K562 (cell line): ENCODE measurements around the gene TMCC1. TPM values are rescaled to one million over a fixed set of nuclear protein-coding genes. Genes with fewer than 3 reads are reported as not detected.

ENCODE experiments used
- ATAC-seq: fragments of 200-7000 bp; cut with Tn5 transposase; 3 replicates; pipeline ENCODE4 v1.9.1; 2020; ENCODE audit warnings: moderate library complexity
- BruUV-seq: library from RNA; stranded (reverse); fragments of 400-500 nt; replicated peaks from 2 replicates; lab custom pipeline; 2021; lab: Mats Ljungman, UMichigan
- CTCF ChIA-PET: fragments of 300-600 bp; formaldehyde crosslinking; extraction: SDS; loops from one replicate; lab custom pipeline; 2021; ENCODE audit warnings: low intra/inter-chr PET ratio; lab: Yijun Ruan, JAX
- POLR2A ChIA-PET: fragments of 300-600, 350-650 bp; sonication (Branson Sonifier 250); formaldehyde crosslinking; extraction: SDS; loops from one replicate; lab custom pipeline; 2021; ENCODE audit warnings: antibody characterized with exemption, inconsistent platforms; lab: Yijun Ruan, JAX
- DNase-seq, 4 experiments: peaks; one replicate each; pipeline versions ENCODE4 v3.0.0 to v3.0.0-alpha.2; 2011 to 2018; ENCODE audit warnings: low spot score in 3 of 4, mixed read lengths in 3 of 4; ENCODE audit errors: extremely low read depth in 1 of 4
- FAIRE-seq: peaks from 2 replicates; lab custom pipeline; 2011; peaks lifted over from hg19 to GRCh38; lab: Jason Lieb, UNC
- H2AFZ ChIP-seq: 2 replicates; pipeline ENCODE4 v1.6.0; 2011; ENCODE audit warnings: low read depth, low read length, control low read depth, inconsistent platforms
- H3K27ac ChIP-seq: fragments of 200-600 bp; 3 replicates; pipeline ENCODE4 v1.8.0; 2011; ENCODE audit warnings: low read depth, mild to moderate bottlenecking, control low read depth, inconsistent platforms, low read length, moderate library complexity, mixed read lengths; ENCODE audit errors: extremely low read depth
- H3K27me3 ChIP-seq, 2 experiments: fragments of 300-600 bp in 1 of 2; 2 replicates in 1 of 2; 3 replicates in 1 of 2; pipeline versions ENCODE4 v1.6.0 to v1.8.0; 2011; ENCODE audit warnings: inconsistent platforms in 2 of 2, low read length in 2 of 2, mild to moderate bottlenecking in 1 of 2, mixed read lengths in 1 of 2, moderate library complexity in 1 of 2; ENCODE audit not compliant: control insufficient read depth in 2 of 2, insufficient read depth in 2 of 2
- H3K36me3 ChIP-seq: fragments of 300-600 bp; 3 replicates; pipeline ENCODE4 v1.8.0; 2011; ENCODE audit warnings: mild to moderate bottlenecking, low read length, inconsistent platforms; ENCODE audit not compliant: control insufficient read depth, insufficient read depth
- H3K4me1 ChIP-seq, 2 experiments: fragments of 200-600 bp in 1 of 2; replicated peaks in 1 of 2; 2 replicates in 1 of 2; 3 replicates in 1 of 2; pipeline versions ENCODE4 v1.5.1 to v1.8.0; 2011; ENCODE audit warnings: inconsistent platforms in 2 of 2, low read length in 2 of 2, mild to moderate bottlenecking in 1 of 2, mixed read lengths in 1 of 2, moderate library complexity in 1 of 2; ENCODE audit not compliant: control insufficient read depth in 2 of 2, insufficient read depth in 2 of 2
- H3K4me2 ChIP-seq: 2 replicates; pipeline ENCODE4 v1.6.1; 2011; ENCODE audit warnings: low read length, control low read depth, inconsistent platforms, mixed read lengths; ENCODE audit not compliant: insufficient read depth
- H3K4me3 ChIP-seq: fragments of 200-600 bp; sonication (generic), shearing (Covaris generic); 2 replicates; pipeline ENCODE4 v1.5.1; 2016; ENCODE audit warnings: control low read depth, inconsistent platforms
- H3K79me2 ChIP-seq: fragments of 200-600 bp; 3 replicates; pipeline ENCODE4 v1.8.0; 2011; ENCODE audit warnings: low read length, inconsistent platforms; ENCODE audit not compliant: control insufficient read depth, insufficient read depth
- H3K9ac ChIP-seq, 2 experiments: 2 replicates each; pipeline versions ENCODE4 v1.6.0 to v1.6.1; 2011; ENCODE audit warnings: low read depth in 2 of 2, low read length in 2 of 2, control low read depth in 1 of 2, inconsistent platforms in 1 of 2, mild to moderate bottlenecking in 1 of 2, mixed read lengths in 1 of 2; ENCODE audit not compliant: insufficient read depth in 1 of 2
- H3K9me1 ChIP-seq: one replicate; pipeline ENCODE4 v1.6.0; 2011; ENCODE audit warnings: inconsistent platforms, mild to moderate bottlenecking, low read length, moderate library complexity; ENCODE audit not compliant: control insufficient read depth, insufficient read depth
- H3K9me3 ChIP-seq: replicated peaks from 2 replicates; pipeline ENCODE4 v1.5.1; 2011; ENCODE audit warnings: low read depth, low read length, inconsistent platforms; ENCODE audit not compliant: control insufficient read depth, insufficient read depth
- H4K20me1 ChIP-seq: replicated peaks from 2 replicates; pipeline ENCODE4 v1.6.1; 2011; ENCODE audit warnings: low read length, inconsistent platforms, mixed read lengths; ENCODE audit not compliant: control insufficient read depth, insufficient read depth
- BCL6 ChIP-seq: fragments of 250-450 bp; sonication (Bioruptor Pico); IDR thresholded peaks from 2 replicates; pipeline ENCODE4 v1.4.0; 2020
- CTBP1 ChIP-seq: fragments of 450-650 bp; IDR thresholded peaks from 2 replicates; pipeline ENCODE4 v1.6.1; 2016; ENCODE audit warnings: borderline replicate concordance
- FOXM1 ChIP-seq, 2 experiments: fragments of 450-650 bp in 1 of 2; sonication (generic) in 1 of 2; formaldehyde crosslinking in 1 of 2; IDR thresholded peaks; 2 replicates each; pipeline versions ENCODE4 v1.6.1 to v1.9.0; 2017 to 2022; ENCODE audit warnings: low read depth in 2 of 2, mild to moderate bottlenecking in 2 of 2, missing genetic modification reagents in 1 of 2, moderate library complexity in 1 of 2
- KLF1 ChIP-seq: fragments of 450-650 bp; IDR thresholded peaks from 2 replicates; pipeline ENCODE4 v1.6.1; 2016; ENCODE audit warnings: missing genetic modification characterization, missing compliant biosample characterization
- MTA3 ChIP-seq: fragments of 450-650 bp; formaldehyde crosslinking; IDR thresholded peaks from 2 replicates; pipeline ENCODE4 v1.6.1; 2017; ENCODE audit warnings: mild to moderate bottlenecking, borderline replicate concordance
- POLR2H ChIP-seq: IDR thresholded peaks from 2 replicates; pipeline ENCODE4 v1.6.1; 2016; ENCODE audit warnings: missing genetic modification characterization, low read depth, mild to moderate bottlenecking, control low read depth, missing compliant biosample characterization, moderate library complexity
- PTTG1 ChIP-seq: fragments of 450-650 bp; IDR thresholded peaks from 2 replicates; pipeline ENCODE4 v1.6.1; 2016; ENCODE audit warnings: low read depth, mild to moderate bottlenecking, missing genetic modification characterization, missing compliant biosample characterization
- RBBP5 ChIP-seq: fragments of 200-600 bp; sonication (generic); IDR thresholded peaks from 2 replicates; pipeline ENCODE4 v1.6.1; 2012; ENCODE audit warnings: borderline replicate concordance, mild to moderate bottlenecking, low read length, control low read depth, inconsistent platforms; ENCODE audit not compliant: insufficient read depth, poor library complexity, severe bottlenecking
- RBM25 ChIP-seq: fragments of 200-400 bp; formaldehyde crosslinking; IDR thresholded peaks from 2 replicates; pipeline ENCODE4 v1.6.1; 2018; ENCODE audit warnings: low read length, low read depth, moderate library complexity; ENCODE audit not compliant: severe bottlenecking
- ZFX ChIP-seq: sonication (generic); formaldehyde crosslinking; IDR thresholded peaks from 2 replicates; pipeline ENCODE4 v1.8.0; 2022; ENCODE audit warnings: mild to moderate bottlenecking, missing genetic modification reagents, moderate library complexity
- WGBS: fragments of 100-300 bp; shearing (Covaris generic); methylation state at CpG from one replicate; pipeline ENCODE4 v1.1.6; 2016; ENCODE audit warnings: low coverage, mixed read lengths; ENCODE audit not compliant: insufficient coverage; ENCODE audit errors: missing lambda C conversion rate; 5-methylcytosine and 5-hydroxymethylcytosine counted together
- in situ Hi-C: fragments of 300-500 bp; cut with MboI; formaldehyde crosslinking; loops from 4 replicates; pipeline ENCODE4 v1.15.0; 2018; ENCODE audit warnings: inconsistent platforms, mixed read lengths
- intact Hi-C: fragments of 100-400 bp; cut with micrococcal nuclease; formaldehyde crosslinking; loops from 2 replicates; pipeline ENCODE4 v1.14.2; 2022
- polyA plus RNA-seq, 8 experiments: library from polyadenylated mRNA; depleted of rRNA in 4 of 8; stranded (reverse) in 5 of 8; unstranded in 3 of 8; fragments of >200 nt; fragmentation: Nextera tagmentation in 2 of 8; fragmentation: Illumina TruSeq in 1 of 8; extraction: Ambion mirVana in 2 of 8; extraction: Trizol in 1 of 8; gene quantifications; 2 replicates each; pipeline versions ENCODE4 v1.2.1 to v1.2.3, GENCODE V29; 2011 to 2014; ENCODE audit warnings: inconsistent platforms in 1 of 8, missing spikeins in 1 of 8
- total RNA-seq, 7 experiments: library from RNA; depleted of rRNA in 6 of 7; stranded (reverse); fragments of >200 nt in 6 of 7; fragmentation: Illumina TruSeq in 2 of 7; extraction: Trizol in 2 of 7; gene quantifications; 2 replicates each; pipeline versions ENCODE4 v1.2.1 to v1.2.3, GENCODE V29; 2011 to 2021; ENCODE audit warnings: low replicate concordance in 1 of 7
- TF ChIP-seq, protein P1 (sequence below): fragments of 250-450 bp; sonication (Bioruptor Pico); IDR thresholded peaks from 2 replicates; pipeline ENCODE4 v1.8.0; 2022; ENCODE audit warnings: moderate library complexity, mild to moderate bottlenecking, inconsistent platforms

The TMCC1 gene
- total and polyA plus RNA-seq, 9 of the 15 experiments (the other 6 are each of a cell fraction or from before 2014, with no cell fraction given) = 0.89 to 8.7 (median 4.0) TPM

DNA sequence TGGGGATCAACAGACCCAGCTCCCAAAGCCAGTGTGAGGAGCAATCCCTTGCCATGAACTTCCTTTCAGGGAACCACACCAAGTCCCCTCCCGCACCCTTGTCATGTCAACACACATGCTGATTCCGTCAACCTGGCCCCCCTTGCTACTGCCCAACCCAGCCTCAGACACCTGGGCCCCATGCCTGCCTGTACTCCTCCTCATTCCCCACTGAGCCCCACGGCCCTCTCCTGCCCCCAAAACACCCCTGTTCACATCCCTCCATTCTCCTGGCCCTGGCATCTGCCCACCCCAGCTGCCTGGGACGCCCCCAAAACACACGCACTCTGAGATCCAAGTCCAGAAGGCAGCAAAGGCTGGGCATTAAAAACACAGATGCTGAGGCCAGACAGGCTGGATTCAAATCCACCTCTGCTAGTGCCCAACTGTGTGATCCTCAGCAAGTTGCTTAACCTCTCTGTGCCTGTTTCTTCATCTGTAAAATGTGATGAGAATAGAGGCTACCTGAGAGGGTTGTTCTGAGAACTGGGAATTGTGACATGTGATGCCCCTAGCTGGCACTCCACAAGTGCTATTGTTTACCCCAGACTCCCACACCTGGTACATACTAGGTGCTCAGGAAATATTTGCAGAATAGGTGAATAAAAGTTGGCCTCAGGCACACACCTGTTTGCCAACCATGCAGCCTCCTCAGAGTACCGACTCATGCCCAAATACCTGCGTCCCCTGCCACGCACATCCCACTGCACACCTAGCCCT is 289.3 kb downstream of the TMCC1 start (continued):
- TF ChIP-seq RBBP5 (peak; percentile 8), RBM25 (peak; percentile 89)

DNA sequence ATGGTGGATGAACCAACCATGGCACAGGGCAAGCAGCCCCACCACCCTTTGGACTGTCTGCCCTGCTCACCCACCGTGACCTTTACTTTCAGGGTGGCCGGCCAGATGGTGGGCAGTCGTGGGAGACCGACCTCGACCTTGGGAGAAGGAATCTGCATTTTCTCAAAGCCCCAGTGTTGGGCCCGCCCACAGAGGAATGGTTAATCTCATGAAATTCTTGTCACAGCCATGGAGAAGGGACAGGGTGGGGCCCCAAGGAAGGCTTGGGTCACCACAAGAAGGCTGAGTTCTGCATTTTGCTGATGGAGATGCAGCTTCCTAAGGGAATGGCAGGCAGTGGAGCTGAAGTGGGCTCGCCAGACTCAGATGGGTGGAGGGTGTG is 290.0 kb downstream of the TMCC1 start:
- peaks cover 72% of the 10 kb centered on the region for H3K79me2 ChIP-seq
- peaks cover 16% of the 10 kb centered on the region; the same call in 1 of the 2 replicates for H4K20me1 ChIP-seq
- TF ChIP-seq ZFX (peak; percentile 2; the same call in 1 of the 2 replicates), POLR2H (tag) (no peak), KLF1 (tag) (0 out of 2 replicates have a peak, but pooled peaks have one; percentile 38), BCL6 (CRISPR knock-in tag) (no peak), CTBP1 (peak; percentile 38; the same call in 1 of the 2 replicates), FOXM1 (IDR thresholded peaks at IDR 0.05; ENCODE audit: low read depth) (no peak), FOXM1 (CRISPR knock-in tag; IDR thresholded peaks at IDR 0.05; ENCODE audit: low read depth) (no peak), PTTG1 (no peak), MTA3 (no peak)
- TF ChIP-seq, protein P1, sequence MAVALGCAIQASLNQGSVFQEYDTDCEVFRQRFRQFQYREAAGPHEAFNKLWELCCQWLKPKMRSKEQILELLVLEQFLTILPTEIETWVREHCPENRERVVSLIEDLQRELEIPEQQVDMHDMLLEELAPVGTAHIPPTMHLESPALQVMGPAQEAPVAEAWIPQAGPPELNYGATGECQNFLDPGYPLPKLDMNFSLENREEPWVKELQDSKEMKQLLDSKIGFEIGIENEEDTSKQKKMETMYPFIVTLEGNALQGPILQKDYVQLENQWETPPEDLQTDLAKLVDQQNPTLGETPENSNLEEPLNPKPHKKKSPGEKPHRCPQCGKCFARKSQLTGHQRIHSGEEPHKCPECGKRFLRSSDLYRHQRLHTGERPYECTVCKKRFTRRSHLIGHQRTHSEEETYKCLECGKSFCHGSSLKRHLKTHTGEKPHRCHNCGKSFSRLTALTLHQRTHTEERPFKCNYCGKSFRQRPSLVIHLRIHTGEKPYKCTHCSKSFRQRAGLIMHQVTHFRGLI (CRISPR knock-in tag) = no peak
- H2AFZ ChIP-seq = no peak overlapping the region
- ChIA-PET POLR2A (interaction anchor here (1.6 kb wide), 1 partner anchor 9 kb away, joined by 9 read pairs; no protein-coding TSS in a partner anchor), CTCF (no interaction called here)
- peak in 1 of 4 experiments; percentile 38 for DNase-seq
- peak overlapping the region in 1 of 2 experiments; percentile 63; a peak in 2 of 4 replicates for H3K9ac ChIP-seq
- H3K9me3 ChIP-seq = no peaks in the 10 kb centered on the region
- no TSS peak for BruUV-seq
- no peaks in the 10 kb centered on the region for H3K9me1 ChIP-seq
- FAIRE-seq = peak; percentile 57
- WGBS = 19% methylated on average over 4 of the region's 7 CpGs
- 0 out of 3 replicates have a peak overlapping the region, but pooled peaks have one; percentile 8 for H3K27ac ChIP-seq
- intact Hi-C loops = loop anchor here (10.0 kb wide), 1 partner anchor 219 kb away; no protein-coding TSS in a partner anchor
- H3K4me1 ChIP-seq = peaks cover 29 to 76% of the 10 kb centered on the region in 2 experiments; a peak in 4 of 5 replicates
- H3K4me2 ChIP-seq = peak overlapping the region; percentile 21
- peak; percentile 10; the same call in 1 of the 3 replicates for ATAC-seq
- in situ Hi-C loops = no loop called here
- H3K4me3 ChIP-seq = no peak overlapping the region
- peaks cover 3% of the 10 kb centered on the region; the same call in 2 of the 3 replicates for H3K36me3 ChIP-seq
- no peaks in the 10 kb centered on the region for H3K27me3 ChIP-seq
